ENCODE results near the gene C15orf62. TPM values are rescaled to one million over a fixed set of nuclear protein-coding genes. Genes with fewer than 3 reads are reported as not detected.
A peak's percentile ranks its signal among the peaks of the same experiment; 100 is the strongest.

C15orf62 gene
- total and polyA plus RNA-seq, 2 experiments from 2014 or later = 1.6 to 2.8 TPM

DNA sequence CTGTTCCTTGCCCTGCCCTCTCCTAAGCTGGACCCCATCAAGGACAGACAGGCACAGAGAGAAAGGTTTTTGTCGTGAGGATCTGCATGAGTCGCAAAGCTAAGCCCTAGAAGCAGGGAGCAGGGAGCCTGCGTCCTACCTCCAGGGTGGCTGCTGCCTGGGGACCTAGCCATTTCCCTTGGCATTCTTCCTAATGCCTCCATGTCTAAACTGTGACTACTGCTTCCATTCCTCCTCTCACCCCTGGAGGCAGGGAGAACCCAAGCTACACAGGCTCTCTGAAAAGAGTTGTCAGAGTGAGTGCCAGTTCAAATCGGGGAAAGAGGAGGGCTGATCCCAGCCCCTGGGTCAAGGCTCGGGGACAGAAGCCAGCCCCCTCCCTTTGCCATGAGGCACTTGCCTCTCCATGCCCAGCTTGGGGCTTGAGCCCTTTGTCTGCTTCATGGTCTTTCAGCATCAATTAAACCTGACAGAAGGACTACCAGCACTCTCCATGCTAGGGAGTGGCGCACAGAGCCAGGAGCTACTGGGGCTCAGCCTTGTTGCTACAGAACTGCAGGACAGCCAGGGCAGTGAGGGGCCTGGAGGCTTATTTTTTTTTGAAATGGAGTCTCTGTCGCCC, 3.5 kb upstream of the C15orf62 start:
- H3K4me1 ChIP-seq (ENCODE audit: low read depth) = peaks cover 3% of the 10 kb centered on the region
- H3K27ac ChIP-seq = no peak overlapping the region
- no peaks in the 10 kb centered on the region for H3K36me3 ChIP-seq
- no peak for DNase-seq (ENCODE audit: low read depth in 1 of 2, low spot score in 1 of 2)
- no peaks in the 10 kb centered on the region for H3K27me3 ChIP-seq
- TF ChIP-seq CTCF (IDR thresholded peaks at IDR 0.05; ENCODE audit: low read depth, low read length) = no peak
- no peaks in the 10 kb centered on the region for H3K9me3 ChIP-seq (ENCODE audit: low read depth)
- no peak overlapping the region for H3K4me3 ChIP-seq

GRCh38 chr15:40766906-40767837, 2.6 kb upstream of the C15orf62 start:
- TF ChIP-seq CTCF (IDR thresholded peaks at IDR 0.05; ENCODE audit: low read depth, low read length) = no peak
- no peaks in the 10 kb centered on the region for H3K36me3 ChIP-seq
- DNase-seq (ENCODE audit: low read depth in 1 of 2, low spot score in 1 of 2) = peak in 1 of 2 donors; percentile 45
- H3K9me3 ChIP-seq (ENCODE audit: low read depth) = no peaks in the 10 kb centered on the region
- no peaks in the 10 kb centered on the region for H3K27me3 ChIP-seq
- H3K4me1 ChIP-seq (ENCODE audit: low read depth) = peaks cover 3% of the 10 kb centered on the region
- no peak overlapping the region for H3K4me3 ChIP-seq
- H3K27ac ChIP-seq = no peak overlapping the region

DNA sequence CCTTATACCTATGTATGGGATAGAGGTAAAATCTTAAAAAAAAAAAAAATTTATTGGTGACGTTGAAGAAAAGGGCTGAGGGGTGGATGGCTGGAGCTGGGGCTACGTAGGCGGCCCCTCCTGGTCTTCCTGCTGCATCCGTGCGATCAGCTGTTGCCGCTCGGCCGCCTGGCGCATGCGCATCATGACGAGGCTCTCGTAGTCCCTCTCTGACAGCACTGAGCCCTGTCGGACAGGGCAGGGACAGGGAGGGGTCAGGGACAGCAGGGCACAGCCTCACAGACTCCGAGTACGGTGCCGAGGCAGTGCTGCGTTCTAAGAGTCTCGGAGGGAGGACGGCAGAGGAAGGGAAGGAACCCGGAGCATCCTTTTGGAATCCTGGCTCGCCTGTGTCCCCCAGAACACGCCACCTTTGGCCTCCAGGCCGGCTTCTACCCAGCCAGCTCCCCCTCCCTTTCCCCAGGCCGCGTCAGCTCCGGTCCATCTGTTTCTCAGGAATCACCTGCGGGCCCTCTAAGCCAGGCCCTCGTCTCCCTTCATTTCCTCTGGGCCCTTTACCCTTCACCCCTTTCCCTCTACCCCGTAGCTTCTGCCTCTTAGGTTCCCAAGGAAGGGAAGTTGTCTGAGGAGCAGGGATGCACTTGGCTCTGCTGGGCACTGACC, 1.8 kb upstream of the C15orf62 start:
- DNase-seq (ENCODE audit: low read depth in 1 of 2, low spot score in 1 of 2) = no peak
- Histone ChIP-seq H3K4me1 (ENCODE audit: low read depth) (peaks cover 3% of the 10 kb centered on the region), H3K27me3 (no peaks in the 10 kb centered on the region), H3K36me3 (no peaks in the 10 kb centered on the region), H3K27ac (no peak overlapping the region), H3K4me3 (no peak overlapping the region), H3K9me3 (ENCODE audit: low read depth) (no peaks in the 10 kb centered on the region)
- no peak for TF ChIP-seq CTCF (IDR thresholded peaks at IDR 0.05; ENCODE audit: low read depth, low read length)

GRCh38 chr15:40768521-40769273, 1.1 kb upstream of the C15orf62 start:
- Histone ChIP-seq H3K4me3 (no peak overlapping the region), H3K9me3 (ENCODE audit: low read depth) (no peaks in the 10 kb centered on the region), H3K27me3 (no peaks in the 10 kb centered on the region), H3K27ac (no peak overlapping the region), H3K36me3 (no peaks in the 10 kb centered on the region), H3K4me1 (ENCODE audit: low read depth) (no peaks in the 10 kb centered on the region)
- TF ChIP-seq CTCF (IDR thresholded peaks at IDR 0.05; ENCODE audit: low read depth, low read length) = no peak
- no peak for DNase-seq (ENCODE audit: low read depth in 1 of 2, low spot score in 1 of 2)

GRCh38 chr15:40770147-40770721, 454 bp downstream of the C15orf62 start:
- no peak overlapping the region for H3K4me3 ChIP-seq
- no peaks in the 10 kb centered on the region for H3K9me3 ChIP-seq (ENCODE audit: low read depth)
- no peak for TF ChIP-seq CTCF (IDR thresholded peaks at IDR 0.05; ENCODE audit: low read depth, low read length)
- no peak overlapping the region for H3K27ac ChIP-seq
- DNase-seq (ENCODE audit: low read depth in 1 of 2, low spot score in 1 of 2) = no peak
- no peaks in the 10 kb centered on the region for H3K36me3 ChIP-seq
- no peaks in the 10 kb centered on the region for H3K4me1 ChIP-seq (ENCODE audit: low read depth)
- no peaks in the 10 kb centered on the region for H3K27me3 ChIP-seq
